ENCODE data around the gene COL4A2.

DNA sequence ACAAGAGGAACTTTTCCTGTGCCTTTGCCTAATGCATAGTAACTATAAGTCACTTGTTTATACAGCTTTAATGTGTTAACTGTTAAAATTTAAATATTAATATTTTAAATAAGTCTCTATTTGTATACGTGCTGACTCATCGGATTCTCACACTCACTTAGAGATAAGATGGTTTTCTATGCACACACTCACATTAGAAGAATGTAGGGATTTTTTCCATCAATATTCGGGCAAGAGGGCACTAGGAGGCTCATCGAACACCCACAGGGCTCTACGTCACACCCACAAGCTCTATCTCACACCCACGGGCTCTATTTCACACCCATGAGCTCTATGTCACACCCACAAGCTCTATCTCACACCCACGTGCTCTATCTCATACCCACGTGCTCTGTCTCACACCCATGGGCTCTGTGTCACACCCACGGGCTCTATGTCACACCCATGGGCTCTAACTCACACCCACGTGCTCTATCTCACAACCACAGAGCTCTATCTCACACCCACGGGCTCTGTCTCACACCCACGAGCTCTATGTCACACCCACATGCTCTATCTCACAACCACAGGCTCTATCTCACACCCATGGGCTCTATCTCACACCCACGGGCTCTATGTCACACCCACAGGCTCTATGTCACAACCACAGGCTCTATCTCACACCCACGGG, 73.4 kb downstream of the COL4A2 start:
- TF ChIP-seq PKNOX1 (IDR thresholded peaks at IDR 0.05) (no peak), FOXA1 (IDR thresholded peaks at IDR 0.05) (no peak), L3MBTL2 (conservative IDR thresholded peaks at IDR 0.05) (no peak), HDGF (IDR thresholded peaks at IDR 0.05; ENCODE audit: borderline replicate concordance) (no peak), SUZ12 (IDR thresholded peaks at IDR 0.05) (no peak), NFRKB (IDR thresholded peaks at IDR 0.05) (no peak), BHLHE40 (IDR thresholded peaks at IDR 0.05; ENCODE audit: borderline replicate concordance) (no peak)
